ENCODE results near the gene CCDC40. TPM values are rescaled to one million over a fixed set of nuclear protein-coding genes. Genes with fewer than 3 reads are reported as not detected.

CCDC40 gene
- total RNA-seq, 1 experiment from 2014 or later = 7.5 TPM

DNA sequence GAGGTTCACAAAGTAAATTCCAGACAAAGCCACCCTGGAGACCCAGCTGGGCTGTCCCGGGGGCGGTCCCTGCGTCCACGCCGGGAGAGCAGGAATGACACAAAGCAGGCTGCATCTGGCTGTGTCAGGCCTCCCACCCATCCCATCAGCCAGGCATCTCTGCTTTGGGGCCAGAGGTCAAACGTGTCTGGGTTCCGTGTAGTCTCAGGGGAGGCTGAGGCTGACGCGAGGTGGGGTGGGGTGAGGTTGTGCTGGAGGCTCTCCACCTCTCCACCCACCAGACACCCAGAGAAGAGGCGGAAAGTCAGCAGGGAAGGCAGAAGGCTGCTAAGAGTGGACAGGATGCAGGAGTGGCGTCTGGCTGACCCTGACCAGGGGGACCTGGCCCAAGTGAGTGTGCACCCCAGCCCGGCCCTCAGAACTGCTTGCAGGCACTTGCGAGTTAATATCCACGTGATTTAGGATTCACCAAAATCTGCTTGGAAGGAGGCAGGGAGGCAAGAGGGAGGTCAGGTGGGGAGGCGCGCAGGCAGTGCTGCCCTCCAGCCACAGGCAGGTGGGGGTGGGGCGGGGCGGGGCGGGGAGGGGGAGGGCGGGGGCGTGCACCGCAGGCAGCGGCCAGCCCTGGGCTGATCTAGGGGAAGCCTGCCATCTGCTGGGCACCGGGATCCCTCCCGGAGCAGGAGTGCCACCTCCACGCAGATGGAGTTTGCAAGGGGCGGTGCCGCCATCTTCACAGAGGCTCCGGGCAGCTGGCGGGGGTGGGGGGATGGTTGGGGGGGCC is 45.1 kb upstream of the CCDC40 start:
- H2AFZ ChIP-seq (ENCODE audit: low read length) = peak overlapping the region; percentile 88
- DNase-seq (peak; percentile 92), ATAC-seq (peak; percentile 77)
- no peaks in the 10 kb centered on the region for H3K9me3 ChIP-seq (ENCODE audit: low read length)
- BruUV-seq (replicated peaks) = no TSS peak
- intact Hi-C loops (cut with micrococcal nuclease) = loop anchor here (1.0 to 5.0 kb wide), 3 partner anchors 74 to 239 kb away; no protein-coding TSS in a partner anchor
- TF ChIP-seq EZH2phosphoT487 (IDR thresholded peaks at IDR 0.05; ENCODE audit: borderline replicate concordance, low read length) (no peak), EZH2 (IDR thresholded peaks at IDR 0.05; ENCODE audit: low read length, unreplicated experiment) (no peak)
- TF ChIP-seq, protein P1, sequence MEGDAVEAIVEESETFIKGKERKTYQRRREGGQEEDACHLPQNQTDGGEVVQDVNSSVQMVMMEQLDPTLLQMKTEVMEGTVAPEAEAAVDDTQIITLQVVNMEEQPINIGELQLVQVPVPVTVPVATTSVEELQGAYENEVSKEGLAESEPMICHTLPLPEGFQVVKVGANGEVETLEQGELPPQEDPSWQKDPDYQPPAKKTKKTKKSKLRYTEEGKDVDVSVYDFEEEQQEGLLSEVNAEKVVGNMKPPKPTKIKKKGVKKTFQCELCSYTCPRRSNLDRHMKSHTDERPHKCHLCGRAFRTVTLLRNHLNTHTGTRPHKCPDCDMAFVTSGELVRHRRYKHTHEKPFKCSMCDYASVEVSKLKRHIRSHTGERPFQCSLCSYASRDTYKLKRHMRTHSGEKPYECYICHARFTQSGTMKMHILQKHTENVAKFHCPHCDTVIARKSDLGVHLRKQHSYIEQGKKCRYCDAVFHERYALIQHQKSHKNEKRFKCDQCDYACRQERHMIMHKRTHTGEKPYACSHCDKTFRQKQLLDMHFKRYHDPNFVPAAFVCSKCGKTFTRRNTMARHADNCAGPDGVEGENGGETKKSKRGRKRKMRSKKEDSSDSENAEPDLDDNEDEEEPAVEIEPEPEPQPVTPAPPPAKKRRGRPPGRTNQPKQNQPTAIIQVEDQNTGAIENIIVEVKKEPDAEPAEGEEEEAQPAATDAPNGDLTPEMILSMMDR (conservative IDR thresholded peaks at IDR 0.05; ENCODE audit: low read depth, low read length) = peak; percentile 42
- peak overlapping the region; percentile 74 for H3K4me3 ChIP-seq (ENCODE audit: low read length)
- peaks cover 4% of the 10 kb centered on the region for H3F3A ChIP-seq (ENCODE audit: low read length, unreplicated experiment)
- H3K9me2 ChIP-seq (replicated peaks; ENCODE audit: low read length) = no peaks in the 10 kb centered on the region
- H3K27ac ChIP-seq (ENCODE audit: low read length) = no peak overlapping the region
- H3K9ac ChIP-seq (ENCODE audit: low read length) = peak overlapping the region; percentile 73
- peaks cover 43% of the 10 kb centered on the region for H3K4me1 ChIP-seq (ENCODE audit: insufficient read depth, low read length)
- H3K79me2 ChIP-seq (ENCODE audit: low read length) = no peaks in the 10 kb centered on the region
- H3K27me3 ChIP-seq (ENCODE audit: low read length) = no peaks in the 10 kb centered on the region
- POLR2A ChIA-PET (ENCODE audit: unreplicated experiment) = interaction anchor here (0.5 kb wide), 1 partner anchor 249 kb away, joined by 5 read pairs; no protein-coding TSS in a partner anchor
- H3K36me3 ChIP-seq (ENCODE audit: low read depth, low read length) = no peaks in the 10 kb centered on the region
- no peaks in the 10 kb centered on the region for H4K20me1 ChIP-seq (ENCODE audit: low read length)
- CTCF ChIA-PET = no interaction called here
- H3K4me2 ChIP-seq (ENCODE audit: low read length) = peak overlapping the region; percentile 96

DNA sequence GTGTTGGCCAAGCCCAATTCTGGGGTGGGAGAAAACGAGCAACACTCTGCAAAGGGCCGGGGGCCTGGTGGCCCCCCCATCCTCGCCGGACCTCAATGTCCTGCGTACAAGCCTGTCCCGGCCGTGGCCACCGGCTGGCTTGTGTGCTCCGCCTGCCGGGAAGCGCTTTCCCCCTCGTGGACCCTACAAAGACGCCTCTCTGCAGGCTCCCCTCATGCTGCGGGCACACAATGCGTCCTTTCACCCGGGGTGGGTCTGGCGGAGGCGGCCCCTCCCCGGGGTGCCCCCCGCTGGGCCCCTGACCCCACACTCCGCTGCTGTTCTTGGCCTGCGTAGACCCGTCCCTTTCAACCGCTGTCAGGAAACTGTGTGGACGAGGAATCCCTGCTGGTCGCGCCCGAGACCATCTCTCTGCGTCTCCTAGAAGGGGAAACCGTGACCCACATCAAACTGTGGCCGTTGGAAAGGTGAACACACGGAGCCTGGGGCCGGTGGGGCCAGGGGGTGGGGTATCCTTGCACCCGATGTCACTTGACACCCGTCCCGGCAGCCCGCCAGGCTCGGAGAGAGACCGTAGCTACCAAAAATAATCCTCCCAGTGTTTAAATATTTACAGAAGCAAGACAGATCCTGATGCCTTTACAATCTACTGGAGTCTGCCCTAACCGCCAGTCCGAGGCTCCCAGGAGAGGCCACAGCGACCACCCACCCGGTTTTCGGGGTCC is 44.4 kb upstream of the CCDC40 start:
- H3K9me2 ChIP-seq (replicated peaks; ENCODE audit: low read length) = no peaks in the 10 kb centered on the region
- H3K79me2 ChIP-seq (ENCODE audit: low read length) = no peaks in the 10 kb centered on the region
- ChIA-PET CTCF (interaction anchor here (0.6 to 1.3 kb wide), 3 partner anchors 153 to 203 kb away, joined by 3 to 9 read pairs (median 3); partner anchors contain the start of gene CBX4), POLR2A (ENCODE audit: unreplicated experiment) (interaction anchor here (0.6 kb wide), 1 partner anchor 266 kb away, joined by 3 read pairs; no protein-coding TSS in a partner anchor)
- peak overlapping the region; percentile 88 for H2AFZ ChIP-seq (ENCODE audit: low read length)
- H4K20me1 ChIP-seq (ENCODE audit: low read length) = no peaks in the 10 kb centered on the region
- no peaks in the 10 kb centered on the region for H3K27me3 ChIP-seq (ENCODE audit: low read length)
- H3K4me3 ChIP-seq (ENCODE audit: low read length) = peak overlapping the region; percentile 74
- peak; percentile 43 for ATAC-seq
- H3K4me2 ChIP-seq (ENCODE audit: low read length) = peak overlapping the region; percentile 96
- BruUV-seq (replicated peaks) = TSS peak; percentile 18
- no peak for TF ChIP-seq EZH2 (IDR thresholded peaks at IDR 0.05; ENCODE audit: low read length, unreplicated experiment)
- TF ChIP-seq EZH2phosphoT487 (IDR thresholded peaks at IDR 0.05; ENCODE audit: borderline replicate concordance, low read length) = no peak
- TF ChIP-seq, protein P1 (conservative IDR thresholded peaks at IDR 0.05; ENCODE audit: low read depth, low read length) = no peak
- no peaks in the 10 kb centered on the region for H3K9me3 ChIP-seq (ENCODE audit: low read length)
- intact Hi-C loops (cut with micrococcal nuclease) = loop anchor here (1.0 to 5.0 kb wide), 4 partner anchors 75 to 240 kb away; no protein-coding TSS in a partner anchor
- peak; percentile 67 for DNase-seq
- peaks cover 4% of the 10 kb centered on the region for H3F3A ChIP-seq (ENCODE audit: low read length, unreplicated experiment)
- H3K4me1 ChIP-seq (ENCODE audit: insufficient read depth, low read length) = peaks cover 38% of the 10 kb centered on the region
- H3K27ac ChIP-seq (ENCODE audit: low read length) = peak overlapping the region; percentile 16; the same call in 1 of the 2 replicates
- peak overlapping the region; percentile 73 for H3K9ac ChIP-seq (ENCODE audit: low read length)
- no peaks in the 10 kb centered on the region for H3K36me3 ChIP-seq (ENCODE audit: low read depth, low read length)
